CD4-positive, alpha-beta T cell treated with Interleukin-12 subunit alpha and Interleukin-12 subunit beta, for 1 hour (primary cell): Measurements from ENCODE around the gene MMP25.

Experiments used
- DNase-seq: peaks from one replicate; pipeline ENCODE4 v3.0.0-alpha.2; 2020

MMP25 gene

DNA sequence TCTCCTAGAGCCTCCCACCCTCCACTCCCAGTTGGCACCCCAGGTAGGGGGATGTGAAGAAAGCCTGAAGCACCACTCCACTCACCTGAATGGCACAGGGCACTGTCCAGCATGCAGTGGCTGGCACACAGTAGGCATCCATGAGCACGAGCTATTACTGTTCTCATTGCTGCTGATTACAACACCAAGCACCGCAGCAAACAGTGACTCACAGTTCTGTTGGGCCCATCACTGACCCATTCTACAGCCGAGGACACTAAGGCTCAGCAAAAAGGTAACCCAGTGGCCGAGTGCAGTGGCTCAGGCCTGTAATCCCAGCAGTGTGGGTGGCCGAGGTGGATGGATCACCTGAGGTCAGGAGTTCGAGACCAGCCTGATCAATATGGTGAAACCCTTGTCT, 50.0 kb downstream of the MMP25 start:
- no peak for DNase-seq

DNA sequence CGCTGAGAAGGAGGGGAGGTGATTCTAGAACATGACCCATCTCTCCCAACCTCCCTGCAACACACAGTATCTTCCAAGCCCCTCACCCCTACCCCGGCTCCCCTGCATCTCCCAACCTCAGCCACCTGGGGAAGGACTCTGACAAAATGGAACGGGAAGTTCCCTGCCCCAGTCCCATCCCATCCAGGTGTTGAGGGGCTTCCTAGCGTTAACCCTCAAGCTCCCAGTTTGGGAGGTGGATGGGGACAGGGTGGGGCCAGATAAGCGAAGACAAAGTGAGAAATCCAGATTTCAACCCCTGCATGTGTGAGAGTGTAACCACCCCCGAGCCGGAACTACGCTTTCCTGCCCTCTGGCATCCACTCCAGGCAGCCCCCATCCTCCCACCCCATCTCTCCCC, 50.9 kb downstream of the MMP25 start:
- DNase-seq = no peak

DNA sequence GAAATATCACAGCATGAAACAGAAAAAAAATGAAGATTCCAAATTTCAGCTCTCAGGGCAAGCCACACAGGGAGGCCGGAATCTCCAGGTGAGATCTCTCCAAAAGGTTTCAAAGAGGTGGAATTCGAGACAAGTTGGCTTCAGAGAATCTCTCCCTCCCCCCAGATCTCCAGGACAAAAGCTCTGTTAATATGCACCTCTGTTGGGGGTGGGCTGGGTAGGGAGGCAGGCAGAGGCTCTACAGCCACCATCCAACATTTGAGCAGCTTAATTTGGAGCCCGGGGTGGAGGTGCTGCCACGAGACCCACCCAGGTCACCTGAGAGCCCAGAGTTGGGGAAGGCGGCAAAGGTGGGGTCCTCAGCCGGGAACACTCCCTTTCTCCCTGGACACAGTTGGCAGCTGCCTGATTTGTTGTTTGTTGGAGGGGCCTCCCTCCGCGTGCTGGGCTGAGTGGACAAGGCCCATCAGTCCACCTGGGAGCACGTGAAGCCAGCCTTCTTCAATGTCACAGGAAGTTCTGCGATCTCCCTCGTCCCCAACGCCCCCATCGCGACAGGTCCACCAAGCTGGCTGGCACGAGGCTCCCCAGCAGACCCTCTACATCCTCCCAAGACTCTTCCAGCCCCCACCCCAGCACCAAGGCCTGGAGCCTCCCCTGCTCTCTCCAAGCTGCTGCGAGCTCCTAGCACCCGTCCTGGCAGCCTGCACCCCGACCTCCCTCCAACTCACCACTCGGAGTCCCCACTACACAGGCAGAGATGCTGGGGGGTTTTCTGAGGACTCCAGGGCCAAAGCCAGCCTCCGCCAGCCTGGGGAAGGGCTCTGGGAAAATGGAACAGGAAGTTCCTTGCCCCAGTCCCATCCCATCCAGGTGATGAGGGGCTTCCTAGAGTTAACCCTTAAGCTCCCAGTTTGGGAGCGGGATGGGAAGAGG, 52.4 kb downstream of the MMP25 start, which contains the start of gene ZSCAN10:
TSS of gene ZSCAN10 (minus strand) at position 836 of the 936 bp plus-strand sequence. CDS start 6,357 bp downstream, outside the sequence.
- no peak for DNase-seq

DNA sequence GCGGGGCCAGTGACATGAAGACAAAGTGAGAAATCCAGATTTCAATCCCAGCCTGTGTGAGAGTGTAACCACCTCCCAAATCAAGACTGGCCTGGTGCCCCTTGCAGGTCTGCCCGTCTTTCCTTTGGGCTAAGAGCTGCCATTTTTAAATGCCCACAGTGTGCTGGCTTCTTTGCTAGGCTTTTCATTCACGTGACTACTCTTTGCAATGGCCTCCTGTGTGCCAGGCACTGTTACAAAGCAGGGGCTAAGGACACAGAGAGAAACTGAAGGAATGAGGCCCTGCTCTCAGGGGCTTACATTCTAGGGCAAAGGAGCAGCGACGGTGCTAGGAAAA, 53.0 kb downstream of the MMP25 start:
- no peak for DNase-seq

DNA sequence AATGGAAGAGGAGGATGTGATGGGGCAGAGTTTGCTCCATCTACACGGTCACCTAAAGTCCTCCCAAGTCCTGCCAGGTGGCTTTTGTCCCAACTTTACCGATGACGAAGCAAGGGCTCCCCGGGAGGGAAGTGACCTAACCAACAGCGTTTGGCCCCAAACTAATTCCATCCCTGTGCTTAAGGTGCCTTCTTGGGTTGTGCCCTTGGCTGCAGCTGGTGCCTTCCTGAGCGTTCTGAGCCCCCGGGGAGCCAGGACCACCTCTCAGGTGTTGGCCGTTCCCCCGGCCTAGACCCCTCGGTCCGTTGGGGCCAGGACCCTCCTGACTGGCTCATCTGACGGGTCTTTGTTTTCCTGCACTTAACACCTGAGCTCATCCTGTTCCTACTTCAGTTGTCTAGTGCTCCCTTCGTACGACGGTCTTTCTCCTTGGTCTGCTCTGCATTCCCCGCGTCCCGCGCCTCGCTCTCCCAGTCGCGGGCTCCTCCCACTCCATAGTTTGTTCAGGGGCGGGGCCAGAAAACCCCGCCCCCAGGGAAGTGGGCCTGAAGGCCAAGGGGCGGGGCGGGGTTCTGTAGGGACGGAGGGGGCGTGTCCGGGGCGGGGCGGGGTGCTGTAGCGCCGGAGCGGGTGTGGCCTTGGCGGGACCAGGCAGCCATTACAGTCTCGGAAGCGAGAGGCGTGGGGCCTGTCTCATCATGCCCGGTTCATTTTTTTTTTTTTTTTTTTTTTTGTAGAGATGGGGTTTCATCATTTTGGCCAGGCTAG, 53.6 kb downstream of the MMP25 start:
- DNase-seq = peak; percentile 93

DNA sequence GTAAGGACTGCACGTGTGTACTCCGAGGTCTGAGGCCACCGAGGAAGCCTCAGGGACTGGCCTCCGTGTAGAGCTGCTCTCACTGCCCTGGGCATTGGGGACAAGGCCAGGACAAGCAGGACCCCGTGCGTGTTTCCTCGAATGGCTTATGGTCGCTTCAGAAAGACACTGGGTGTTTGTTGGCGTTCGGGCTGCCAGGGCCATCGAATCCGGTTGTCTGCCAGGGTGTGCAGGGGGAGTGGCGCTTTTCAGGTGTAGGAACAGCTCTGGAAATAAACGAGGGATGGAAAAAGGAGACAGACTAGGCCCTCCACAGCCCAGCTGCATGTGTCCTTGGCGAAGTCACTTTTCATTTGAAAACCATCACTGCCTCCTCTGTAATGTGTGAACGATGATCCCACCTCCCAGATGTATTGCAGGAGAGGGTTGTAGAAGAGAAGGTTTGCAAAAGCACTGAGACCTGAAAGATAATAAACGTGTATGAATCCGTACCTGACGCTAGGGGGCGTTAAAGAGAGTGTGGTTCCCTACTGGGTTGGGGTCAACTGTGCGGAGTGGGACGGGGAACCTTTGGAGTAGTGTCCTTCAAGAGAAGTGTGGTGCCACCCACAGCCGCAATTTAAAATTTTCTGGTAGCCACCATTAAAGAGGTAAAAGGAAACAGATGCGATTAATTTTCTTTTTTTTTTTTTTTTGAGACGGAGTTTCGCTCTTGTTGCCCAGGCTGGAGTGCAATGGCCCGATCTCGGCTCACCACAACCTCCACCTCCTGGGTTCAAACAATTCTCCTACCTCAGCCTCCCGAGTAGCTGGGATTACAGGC, 54.9 kb downstream of the MMP25 start:
- DNase-seq = peak; percentile 72

DNA sequence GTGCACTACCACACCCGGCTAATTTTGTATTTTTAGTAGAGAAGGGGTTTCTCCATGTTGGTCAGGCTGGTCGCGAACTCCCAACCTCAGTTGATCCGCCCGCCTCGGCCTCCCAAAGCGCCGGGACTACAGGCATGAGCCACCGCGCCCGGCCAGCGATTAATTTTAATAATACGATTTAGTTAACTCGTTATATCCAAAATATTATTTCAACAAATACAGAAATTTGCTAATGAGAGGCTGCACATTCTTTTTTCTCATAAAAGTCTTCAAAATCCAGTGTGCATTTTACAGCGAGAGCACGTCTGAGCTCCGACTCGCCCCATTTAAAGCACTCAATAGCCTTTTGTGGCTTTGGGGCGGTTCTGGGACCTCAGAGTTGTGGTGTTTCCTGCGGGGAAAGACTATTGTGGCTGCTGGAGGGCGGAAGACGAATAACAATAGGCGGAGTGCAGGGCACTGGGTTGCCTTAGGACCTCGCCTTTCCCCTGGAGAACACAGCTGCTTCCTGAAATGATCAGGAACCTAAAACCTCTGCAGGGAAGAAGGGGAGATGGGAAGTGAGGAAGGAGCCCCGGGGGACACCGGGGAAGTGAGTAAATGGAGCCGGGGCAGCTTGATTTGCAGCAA, 55.6 kb downstream of the MMP25 start:
- DNase-seq = peak; percentile 41

DNA sequence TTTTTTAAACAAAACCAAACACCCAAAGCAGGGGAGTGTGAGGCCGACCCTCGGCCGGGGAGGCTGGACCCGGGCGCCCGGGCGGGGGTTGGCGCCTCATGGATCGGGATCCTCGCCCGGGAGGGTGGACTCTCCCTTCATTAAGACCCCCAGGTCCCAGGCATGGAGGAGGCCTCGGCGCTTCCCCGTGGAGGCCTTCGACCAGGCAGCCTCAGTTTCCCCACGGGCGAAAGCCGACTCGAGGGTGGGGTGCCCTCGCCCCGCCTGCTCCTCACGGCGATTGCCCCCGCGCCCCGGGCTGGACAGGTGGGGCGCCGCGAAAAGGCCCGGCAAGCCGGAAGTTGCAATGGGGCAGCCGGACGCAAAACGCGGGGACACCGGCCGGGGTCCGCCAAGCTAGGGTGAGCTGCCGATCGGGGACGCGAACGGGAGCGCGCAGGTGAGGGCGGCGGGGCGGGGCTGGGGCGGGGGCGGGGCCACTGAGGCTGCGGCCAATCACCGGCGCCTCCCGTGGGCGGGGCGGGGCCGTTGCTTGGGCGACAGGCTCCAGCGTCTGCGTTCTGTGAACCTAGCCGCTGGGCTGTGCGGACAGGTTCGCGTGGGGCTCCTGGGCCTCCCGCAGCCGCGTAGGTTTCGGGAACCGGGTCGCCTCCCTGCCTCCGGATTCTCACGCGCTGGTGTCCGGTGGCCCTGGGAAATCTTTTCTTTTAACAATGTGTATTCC, 60.0 kb downstream of the MMP25 start:
- DNase-seq = peak; percentile 92
